ENCODE results near the gene NLRP1.

Gene NLRP1

GRCh38 chr17:5584383-5585286, at the start of gene NLRP1:
Gene NLRP1 (minus strand): TSS chr17:5584509. CDS start chr17:5583957, 552 bp downstream.
- no peak for DNase-seq

- no peak for DNase-seq
Observed at GRCh38 chr17:5631958-5632590, 47.8 kb upstream of the NLRP1 start.

- DNase-seq = no peak
Observed at GRCh38 chr17:5630434-5630833, 46.1 kb upstream of the NLRP1 start.

DNA sequence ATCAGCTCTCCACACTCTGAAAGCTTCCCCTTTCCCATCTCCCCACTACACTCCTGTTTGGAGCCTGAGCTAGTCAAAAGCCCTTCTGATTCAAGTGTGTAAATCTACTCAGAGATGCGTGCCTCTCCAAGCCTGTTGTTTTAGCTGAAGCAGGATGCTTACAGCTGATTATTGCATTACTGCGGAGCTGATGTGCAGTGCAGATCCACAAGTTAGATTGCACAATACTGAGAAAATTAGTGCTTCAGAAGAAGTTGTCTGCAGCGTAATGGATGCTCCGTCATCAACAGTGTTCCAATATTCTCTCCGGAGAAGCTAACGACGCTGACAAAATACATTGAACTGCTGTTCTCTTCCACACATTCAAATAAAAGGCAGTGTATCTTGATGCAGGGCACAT, 44.8 kb upstream of the NLRP1 start:
- no peak for DNase-seq

DNA sequence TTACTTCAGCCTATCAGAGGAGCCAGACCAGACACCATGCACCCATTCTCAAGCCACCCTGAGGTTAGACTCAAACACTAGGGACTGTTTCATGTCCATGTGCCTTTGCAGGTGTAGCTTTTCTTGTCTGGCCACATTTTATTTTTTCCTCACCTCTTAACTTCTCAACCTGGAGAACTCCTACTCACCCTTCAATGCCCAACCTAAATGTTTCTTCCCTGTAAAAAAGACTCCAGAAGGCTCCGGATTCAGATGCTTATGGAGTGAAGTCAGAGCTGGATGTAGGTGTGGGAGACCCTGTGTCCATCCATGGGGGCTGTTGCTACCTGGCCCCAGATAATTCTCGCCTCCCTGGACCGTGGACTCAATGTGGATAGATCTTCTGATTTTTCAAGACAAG, 44.0 kb upstream of the NLRP1 start:
- DNase-seq = no peak

DNA sequence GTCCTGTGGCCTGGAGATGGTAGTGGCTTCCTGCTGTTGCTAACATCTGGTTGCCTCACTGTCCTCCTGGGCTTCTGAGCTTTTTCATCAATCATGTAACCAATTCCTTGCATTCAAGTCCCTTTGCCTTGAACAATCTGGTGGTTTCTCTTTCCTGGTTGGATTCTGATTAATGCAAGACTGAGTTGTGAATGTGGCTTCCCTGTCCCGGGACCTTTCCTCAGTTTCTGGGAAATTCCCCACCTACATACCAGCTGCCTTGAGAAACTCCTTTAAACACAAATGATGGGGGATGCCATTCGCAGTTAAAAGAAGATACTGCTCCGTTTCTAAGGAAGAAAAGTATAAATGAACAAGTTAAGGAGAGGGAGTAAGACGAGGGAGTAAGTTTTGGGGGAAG, 39.9 kb upstream of the NLRP1 start:
- no peak for DNase-seq

DNA sequence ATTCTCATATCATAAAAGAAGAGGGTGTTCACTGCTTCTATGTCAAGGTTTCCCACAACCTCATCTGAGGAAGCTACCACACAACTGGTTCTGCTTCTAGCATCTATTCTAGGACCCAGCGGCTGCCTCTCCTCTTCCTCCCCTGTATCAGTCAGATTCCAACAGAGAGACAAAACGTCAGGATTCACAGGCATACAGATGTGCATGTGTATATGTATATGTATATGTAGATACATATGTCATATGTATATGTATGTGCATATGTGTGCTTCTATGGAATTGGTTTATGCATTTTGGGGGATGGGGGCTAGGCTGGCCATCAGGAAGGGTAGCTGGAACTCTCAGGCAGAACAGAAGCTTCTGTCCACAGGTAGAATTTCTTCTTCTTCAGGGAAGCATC, 37.4 kb upstream of the NLRP1 start:
- DNase-seq = no peak

DNA sequence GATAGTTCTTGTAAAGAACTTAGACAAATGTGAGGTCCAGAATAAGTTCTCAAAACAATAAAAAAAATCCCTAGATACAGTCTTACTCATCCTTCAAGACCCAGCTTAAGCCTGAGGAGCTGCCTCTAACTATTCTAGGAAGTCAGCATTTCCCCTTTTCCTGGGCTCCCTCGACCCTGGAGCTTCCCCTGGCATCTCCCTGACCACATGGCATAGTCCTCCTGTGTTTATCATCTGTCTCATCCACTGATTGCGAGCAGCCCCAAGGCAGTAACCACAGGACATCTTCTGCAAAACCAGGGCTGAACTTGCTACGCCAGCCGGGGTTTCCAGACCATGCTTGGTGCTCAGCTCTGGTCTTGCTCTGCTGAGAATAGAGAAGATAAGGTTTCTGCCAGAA, 36.7 kb upstream of the NLRP1 start:
- no peak for DNase-seq

DNA sequence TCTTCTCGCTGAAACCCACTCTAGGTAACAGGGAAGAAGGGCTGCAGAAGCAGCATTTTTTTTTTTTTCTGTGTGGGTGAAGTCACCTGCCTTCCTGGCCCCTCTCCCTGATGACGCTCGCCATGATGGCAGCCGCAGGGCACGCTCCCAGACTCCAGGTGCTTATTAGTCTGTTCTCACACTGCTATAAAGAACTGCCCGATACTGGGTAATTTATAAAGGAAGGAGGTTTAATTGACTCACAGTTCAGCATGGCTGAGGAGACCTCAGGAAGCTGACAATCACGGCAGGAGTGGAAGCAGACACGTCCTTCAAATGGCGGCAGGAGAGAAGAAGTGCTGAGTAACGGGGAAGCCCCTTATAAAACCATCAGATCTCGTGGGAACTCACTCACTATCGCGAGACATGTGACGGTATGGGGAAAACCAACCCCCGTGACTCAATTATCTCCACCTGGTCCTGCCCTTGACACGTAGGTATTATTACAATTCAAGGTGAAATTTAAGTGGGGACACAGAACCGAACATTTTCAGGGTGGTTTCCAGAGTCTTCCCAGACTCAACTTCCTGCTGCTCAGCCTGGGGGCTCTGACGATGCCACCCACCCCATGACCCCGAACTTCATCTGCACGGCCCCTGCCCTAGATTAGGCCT, 34.9 kb upstream of the NLRP1 start:
- DNase-seq = no peak

DNA sequence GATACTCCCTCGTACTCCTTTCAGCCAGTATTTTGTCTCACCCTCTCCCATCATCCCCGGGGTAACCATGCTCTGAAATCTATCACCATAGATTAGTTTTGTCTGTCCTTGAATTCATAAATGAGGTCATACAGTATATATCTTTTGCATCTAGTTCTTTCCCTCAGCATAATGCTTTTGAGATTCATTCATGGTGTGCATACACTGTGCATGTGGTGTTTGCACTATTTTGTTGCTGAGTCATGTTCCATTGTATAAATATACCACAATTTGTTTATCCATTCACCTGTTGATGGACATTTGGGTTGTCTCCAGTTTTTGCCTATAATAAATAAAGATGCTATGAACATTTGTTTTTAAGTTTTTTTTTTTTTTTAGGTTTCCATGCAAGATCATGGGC, 34.2 kb upstream of the NLRP1 start:
- no peak for DNase-seq

DNA sequence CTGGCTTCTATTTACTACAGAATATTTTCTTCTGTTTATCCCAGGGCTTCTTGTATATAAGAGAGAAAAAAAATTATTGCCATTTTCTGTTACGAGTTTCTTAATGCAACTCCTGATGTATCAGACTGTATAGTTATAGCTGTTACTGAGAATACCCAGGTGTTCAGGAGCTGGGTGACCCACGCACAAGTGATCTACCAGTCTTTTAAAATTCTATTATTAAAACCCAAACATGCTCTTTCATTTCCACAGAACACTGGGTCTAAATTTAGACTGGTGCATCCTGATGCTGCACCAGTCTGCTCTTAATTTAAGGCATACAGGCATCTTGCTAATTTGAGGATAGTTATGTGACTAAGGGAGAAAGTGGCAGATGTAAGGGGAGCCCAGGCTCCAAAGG, 31.2 kb upstream of the NLRP1 start:
- DNase-seq = no peak

GRCh38 chr17:5610956-5611355, 26.6 kb upstream of the NLRP1 start:
- no peak for DNase-seq

GRCh38 chr17:5608399-5609112, 24.2 kb upstream of the NLRP1 start:
- DNase-seq = no peak

DNA sequence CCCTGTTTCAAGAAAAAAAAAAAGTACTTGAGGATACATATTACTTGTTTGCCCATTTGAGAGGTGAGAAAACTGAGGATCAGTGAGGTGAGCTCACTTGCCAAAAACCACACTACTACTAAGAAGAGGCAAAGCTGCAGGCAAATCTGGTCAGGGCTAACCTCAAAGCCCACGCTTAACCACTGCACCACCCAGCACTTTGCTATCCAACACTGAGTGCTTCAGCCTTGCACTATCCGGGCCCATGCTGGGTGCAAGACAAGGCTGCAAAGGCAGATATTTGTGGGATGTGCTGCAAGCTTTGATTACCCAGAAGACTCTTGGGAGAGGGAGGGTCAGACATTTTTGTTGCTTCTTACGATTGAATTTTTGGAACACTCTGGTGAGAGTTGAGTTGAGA, 23.6 kb upstream of the NLRP1 start:
- DNase-seq = no peak

DNA sequence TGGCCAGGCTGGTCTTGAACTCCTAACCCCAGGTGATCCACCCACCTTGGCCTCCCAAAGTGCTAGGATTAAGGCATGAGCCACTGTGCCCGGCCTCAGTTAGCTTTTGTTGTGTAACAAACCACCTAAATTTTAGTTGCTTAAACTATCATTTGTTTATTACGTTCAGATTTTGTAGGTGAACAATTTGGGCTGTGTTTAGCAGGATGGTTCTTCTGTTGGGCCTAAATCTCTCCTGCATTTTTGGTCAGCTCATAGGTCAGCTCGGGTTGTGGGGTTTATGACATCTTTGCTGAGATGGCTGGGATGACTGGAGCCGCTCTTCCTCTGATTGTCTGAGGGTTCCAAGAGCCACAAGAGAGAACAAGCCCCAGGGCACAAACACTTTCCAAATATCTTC, 21.1 kb upstream of the NLRP1 start:
- DNase-seq = no peak

- no peak for DNase-seq
Observed at GRCh38 chr17:5600041-5600440, 15.7 kb upstream of the NLRP1 start.

DNA sequence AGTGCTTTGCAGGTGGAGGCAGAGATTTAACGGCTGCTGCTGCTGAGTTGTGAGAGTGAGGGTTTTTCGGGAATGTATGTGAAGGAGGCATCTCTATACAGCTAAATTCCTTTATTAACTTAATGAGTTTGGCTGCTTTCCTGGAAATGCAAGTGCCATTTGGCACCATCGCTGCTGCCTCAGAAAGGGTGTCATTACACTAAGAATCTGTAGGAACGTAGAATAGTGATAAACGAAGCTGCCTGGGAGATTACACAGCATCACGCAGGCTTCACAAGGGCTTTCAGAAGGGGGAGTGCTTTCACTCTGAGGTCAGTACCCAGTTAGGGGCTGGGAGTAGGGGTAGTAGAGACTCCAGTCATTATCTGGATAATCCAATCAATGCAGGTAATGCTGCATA, 14.1 kb upstream of the NLRP1 start:
- DNase-seq = no peak

DNA sequence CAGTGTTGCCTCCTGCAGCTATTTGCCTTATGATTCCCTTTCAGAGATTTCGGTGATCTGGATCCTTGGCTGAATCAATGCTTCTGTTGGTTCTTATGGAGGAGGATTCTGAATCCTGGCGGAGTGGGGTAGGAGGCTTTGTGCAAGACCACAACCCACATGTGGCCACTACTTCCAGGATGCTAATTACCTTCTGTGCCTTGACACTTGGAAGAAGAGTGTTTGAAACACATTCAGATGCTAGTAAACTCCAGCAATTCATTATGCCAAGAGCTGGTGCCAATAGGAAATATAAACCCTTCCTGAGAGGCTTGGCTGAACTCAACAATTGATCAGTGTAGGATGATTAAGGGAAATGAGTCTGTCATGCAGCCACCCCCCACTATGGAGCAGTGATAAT, 12.1 kb upstream of the NLRP1 start:
- no peak for DNase-seq

- no peak for DNase-seq
Observed at GRCh38 chr17:5595831-5596230, 11.5 kb upstream of the NLRP1 start.

DNA sequence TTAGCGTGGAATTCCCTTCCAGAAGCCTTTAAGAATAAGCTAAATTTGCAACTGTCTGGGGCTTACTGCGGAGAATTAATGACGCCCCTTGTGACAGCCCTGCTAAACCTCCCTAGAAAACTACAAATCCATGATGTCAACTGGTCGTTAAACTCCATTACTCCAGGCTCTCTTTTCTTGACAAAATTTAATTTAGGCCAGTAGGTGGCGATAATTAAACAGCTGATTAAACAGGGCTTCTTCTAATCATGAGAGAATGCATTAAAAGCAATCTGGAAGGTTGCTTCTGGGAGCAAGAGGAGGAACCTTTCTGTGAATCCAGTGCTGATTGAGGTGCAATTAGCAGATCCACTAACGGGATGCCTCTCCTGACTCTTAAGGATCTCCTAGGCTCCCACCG, 8.1 kb upstream of the NLRP1 start:
- no peak for DNase-seq

DNA sequence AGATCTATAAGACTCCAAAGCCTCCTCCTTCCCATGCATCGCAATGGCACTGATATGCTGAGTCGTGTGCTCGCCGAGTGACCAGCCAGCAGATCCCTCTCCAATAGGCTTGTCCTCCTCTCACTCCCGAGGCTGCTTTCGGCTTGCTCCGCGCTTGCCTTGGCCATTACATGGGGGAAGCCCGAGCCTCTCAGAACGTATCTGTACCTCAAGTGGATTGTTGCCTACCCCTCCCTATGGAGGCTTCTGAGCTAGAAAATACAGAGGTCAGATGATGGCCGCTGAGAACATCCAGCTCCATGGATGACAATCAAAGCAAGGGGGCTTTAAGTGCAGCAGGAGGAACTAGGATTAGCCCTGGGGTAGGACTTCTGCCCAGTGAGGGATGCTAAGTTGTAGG, 7.7 kb upstream of the NLRP1 start:
- no peak for DNase-seq

DNA sequence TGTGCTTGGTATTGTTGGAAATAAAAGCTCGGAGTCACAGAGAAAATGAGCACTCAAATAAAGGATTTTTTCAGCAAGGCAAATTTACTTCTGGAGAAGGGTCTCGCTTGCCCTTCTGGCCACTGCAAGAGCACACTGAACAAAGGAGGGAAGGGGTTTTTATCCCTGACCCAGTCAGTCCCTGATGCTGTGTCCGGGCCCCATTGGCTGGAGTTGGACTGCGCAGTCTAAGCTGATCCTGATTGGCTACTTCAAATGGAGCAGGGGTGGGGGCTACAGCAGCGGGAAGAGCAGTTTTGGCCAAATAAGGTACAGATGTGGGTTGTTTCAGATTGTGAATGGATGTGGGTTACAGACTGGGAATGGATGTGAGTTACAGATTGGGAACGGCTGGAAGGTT, 4.3 kb upstream of the NLRP1 start:
- DNase-seq = no peak

GRCh38 chr17:5587438-5588032, 3.2 kb upstream of the NLRP1 start:
- DNase-seq = no peak

Measured in SIG-M5 (cell line).